ENCODE measurements around the gene ADH4.

ADH4 gene

DNA sequence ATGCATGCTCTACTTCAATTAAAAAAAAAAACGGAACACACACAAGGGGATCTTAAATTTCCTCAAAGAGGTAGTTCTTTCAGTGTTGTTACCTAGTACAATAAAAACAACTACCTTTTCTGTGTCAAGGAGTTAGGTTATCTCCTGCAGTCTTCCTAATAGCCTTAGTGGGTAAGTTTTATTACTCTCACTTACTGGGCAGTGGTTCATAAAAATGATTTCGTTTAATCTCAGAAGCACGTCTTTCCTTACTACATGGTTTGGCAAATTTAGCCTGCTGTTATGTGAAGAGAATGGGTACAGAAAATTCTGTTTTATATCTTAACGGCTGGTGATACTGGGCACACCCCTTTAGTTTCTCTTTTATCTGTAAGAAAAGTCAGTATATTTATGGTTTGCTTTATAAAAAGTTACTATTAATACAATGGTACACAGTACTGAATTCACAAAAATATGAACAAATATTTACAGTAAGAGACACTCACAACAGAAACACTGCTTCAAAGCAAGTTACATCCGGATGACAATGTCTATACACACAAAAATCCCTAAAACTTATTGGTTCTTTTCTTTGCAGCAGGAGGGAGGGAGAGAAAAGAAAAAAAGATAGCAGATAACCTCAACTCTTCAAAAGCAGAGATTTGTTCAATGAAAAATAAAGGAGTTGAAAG is 64.3 kb downstream of the ADH4 start:
- no peak for DNase-seq (ENCODE audit: low read depth)

DNA sequence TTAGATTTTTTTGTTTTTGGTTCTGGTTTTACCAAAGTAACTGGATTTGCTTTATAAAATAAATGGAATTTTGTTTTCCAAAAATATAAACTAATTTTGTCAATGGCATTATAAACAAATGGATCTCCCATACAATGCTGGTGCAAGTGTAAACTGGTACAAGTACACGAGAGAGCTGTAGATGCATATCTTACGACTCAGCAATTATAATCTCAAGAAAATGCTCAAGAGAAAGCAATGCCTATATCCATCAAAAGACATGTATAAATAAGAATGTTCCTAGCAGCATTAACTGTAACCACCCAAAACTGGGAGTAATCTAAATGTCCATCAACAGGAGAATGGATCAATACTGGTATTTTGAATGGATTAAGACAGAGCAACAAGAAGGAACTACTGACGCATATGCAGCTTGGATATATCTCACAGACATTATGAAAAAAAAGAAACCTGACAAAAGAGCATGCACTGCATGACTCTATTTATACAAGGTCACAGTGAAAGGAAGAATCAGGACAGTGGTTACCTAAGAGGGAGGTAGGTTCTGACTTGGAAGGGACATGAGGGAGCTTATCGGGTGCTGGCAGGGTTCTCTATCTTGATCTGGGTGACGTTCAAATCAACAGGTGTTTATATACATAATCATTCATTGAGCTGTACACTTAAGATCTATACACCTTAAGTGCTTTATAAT is 65.0 kb downstream of the ADH4 start:
- no peak for DNase-seq (ENCODE audit: low read depth)

DNA sequence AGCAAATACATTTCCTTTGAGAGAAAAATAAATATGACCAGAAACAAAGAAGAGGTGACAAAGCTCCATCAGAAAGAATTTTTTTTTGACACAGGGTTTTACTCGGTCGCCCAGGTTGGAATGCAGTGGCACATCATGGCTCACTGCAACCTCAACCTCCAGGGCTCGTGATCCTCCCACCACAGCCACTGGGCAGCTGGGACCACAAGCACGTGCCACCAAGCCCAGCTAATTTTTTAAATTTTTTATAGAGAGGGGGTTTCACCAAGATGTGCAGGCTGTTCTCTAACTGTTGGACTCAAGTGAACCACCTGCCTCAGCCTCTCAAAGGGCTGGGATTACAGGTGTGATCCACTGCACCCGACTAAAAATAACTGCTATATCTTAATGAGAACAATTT is 65.8 kb downstream of the ADH4 start:
- no peak for DNase-seq (ENCODE audit: low read depth)

DNA sequence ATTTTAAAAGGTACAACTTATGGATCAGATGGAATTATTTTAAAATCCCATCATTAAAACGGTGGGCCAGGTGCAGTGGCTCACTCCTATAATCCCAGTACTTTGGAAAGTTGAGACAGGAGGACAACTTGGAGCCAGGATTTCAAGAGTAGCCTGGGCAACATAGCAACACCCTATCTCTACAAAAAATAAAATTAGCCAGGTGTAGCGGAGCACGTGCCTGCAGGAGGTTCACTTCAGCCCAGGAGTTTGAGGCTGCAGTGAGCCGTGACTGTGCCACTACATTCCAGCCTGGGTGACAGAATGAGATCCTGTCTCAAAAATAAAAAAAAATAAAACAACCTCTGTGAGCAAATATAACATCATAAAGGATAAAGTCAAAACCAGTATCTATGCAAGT is 66.9 kb downstream of the ADH4 start:
- DNase-seq (ENCODE audit: low read depth): no peak

DNA sequence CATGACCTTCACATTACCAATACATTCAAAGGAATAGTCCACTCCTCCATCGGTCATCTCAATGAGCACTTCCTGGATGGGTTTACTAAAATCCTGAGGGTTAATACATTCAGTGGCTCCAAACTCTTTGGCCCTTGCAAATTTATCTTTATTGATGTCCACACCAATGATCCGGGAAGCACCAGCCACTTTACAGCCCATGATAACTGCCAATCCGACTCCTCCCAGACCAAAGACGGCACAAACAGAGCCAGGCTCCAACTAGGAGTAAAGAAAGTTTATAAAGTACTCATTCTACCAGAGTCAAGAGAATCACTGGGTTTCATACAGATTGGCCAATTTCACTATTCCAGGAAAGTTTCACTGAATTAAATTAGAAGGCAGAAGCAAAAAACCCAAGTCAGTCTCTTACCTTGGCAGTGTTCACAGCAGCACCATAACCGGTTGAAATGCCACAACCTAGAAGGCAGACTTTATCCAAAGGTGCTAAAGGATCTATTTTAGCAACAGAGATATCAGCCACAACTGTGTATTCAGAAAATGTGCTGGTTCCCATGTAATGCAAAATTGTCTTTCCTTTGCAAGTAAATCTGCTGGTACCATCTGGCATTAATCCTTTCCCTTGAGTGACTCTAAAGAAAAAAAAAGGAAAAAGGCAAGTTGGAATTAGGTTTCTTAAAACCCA is 67.7 kb downstream of the ADH4 start:
- no peak for DNase-seq (ENCODE audit: low read depth)

DNA sequence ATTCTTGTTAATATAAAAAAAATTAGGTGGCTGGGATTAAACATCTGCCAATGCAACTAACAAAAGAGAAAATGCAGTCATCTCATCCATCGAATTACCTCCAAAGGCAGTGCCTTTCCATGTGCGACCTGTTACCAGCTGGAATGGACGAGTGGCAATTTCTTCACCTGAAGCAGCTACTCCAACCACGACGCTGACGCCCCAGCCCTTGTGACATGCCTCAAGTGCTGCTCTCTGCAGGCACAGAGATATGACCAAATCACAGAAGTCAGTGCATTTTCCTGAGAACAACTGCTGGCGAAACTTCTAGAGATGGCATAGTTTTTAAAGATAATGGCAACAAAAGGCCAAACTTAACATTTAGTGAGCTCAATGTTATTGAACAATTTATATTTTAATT is 69.3 kb downstream of the ADH4 start:
- DNase-seq (ENCODE audit: low read depth): no peak

Data from activated T-cell treated with anti-CD3 and anti-CD28 coated beads for 24 hours (primary cell).